ENCODE measurements around the gene MRAP.
"Not testable (repeated sequence)": the region's sequence is repeated elsewhere in the genome, so short reads cannot be mapped to it uniquely, and the experiment has no call there.

The MRAP gene

DNA sequence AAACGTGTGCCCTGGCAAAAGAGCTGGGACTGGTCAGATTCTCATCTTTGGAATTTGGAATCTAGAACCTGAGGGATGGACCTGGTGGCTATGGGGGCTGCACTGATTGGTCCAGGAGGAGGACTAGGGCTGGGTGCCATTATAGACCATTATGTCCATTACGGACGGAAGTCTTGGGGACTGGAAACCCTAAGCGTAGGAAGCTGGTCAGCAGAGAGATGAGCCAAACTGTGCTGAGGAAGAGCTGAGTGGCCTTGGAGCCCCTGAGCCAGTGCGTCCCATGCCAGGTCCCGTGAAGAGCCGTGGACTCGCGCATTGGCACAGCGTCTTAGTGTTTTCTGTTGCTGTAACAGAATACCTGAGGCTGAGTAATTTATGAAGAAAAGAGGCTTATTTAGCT is 10.0 kb downstream of the MRAP start:
- no peak for DNase-seq (ENCODE audit: low read depth in 1 of 2, low spot score in 1 of 2)
- TF ChIP-seq SPI1 (IDR thresholded peaks at IDR 0.05; ENCODE audit: borderline replicate concordance, low read depth) (no peak), POLR2AphosphoS5 (IDR thresholded peaks at IDR 0.05; ENCODE audit: low read depth) (no peak), GABPA (IDR thresholded peaks at IDR 0.05; ENCODE audit: low read depth) (no peak)
- TF ChIP-seq, protein P1, sequence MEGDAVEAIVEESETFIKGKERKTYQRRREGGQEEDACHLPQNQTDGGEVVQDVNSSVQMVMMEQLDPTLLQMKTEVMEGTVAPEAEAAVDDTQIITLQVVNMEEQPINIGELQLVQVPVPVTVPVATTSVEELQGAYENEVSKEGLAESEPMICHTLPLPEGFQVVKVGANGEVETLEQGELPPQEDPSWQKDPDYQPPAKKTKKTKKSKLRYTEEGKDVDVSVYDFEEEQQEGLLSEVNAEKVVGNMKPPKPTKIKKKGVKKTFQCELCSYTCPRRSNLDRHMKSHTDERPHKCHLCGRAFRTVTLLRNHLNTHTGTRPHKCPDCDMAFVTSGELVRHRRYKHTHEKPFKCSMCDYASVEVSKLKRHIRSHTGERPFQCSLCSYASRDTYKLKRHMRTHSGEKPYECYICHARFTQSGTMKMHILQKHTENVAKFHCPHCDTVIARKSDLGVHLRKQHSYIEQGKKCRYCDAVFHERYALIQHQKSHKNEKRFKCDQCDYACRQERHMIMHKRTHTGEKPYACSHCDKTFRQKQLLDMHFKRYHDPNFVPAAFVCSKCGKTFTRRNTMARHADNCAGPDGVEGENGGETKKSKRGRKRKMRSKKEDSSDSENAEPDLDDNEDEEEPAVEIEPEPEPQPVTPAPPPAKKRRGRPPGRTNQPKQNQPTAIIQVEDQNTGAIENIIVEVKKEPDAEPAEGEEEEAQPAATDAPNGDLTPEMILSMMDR (IDR thresholded peaks at IDR 0.05; ENCODE audit: insufficient read depth, low read length): no peak
- TF ChIP-seq, protein P2, sequence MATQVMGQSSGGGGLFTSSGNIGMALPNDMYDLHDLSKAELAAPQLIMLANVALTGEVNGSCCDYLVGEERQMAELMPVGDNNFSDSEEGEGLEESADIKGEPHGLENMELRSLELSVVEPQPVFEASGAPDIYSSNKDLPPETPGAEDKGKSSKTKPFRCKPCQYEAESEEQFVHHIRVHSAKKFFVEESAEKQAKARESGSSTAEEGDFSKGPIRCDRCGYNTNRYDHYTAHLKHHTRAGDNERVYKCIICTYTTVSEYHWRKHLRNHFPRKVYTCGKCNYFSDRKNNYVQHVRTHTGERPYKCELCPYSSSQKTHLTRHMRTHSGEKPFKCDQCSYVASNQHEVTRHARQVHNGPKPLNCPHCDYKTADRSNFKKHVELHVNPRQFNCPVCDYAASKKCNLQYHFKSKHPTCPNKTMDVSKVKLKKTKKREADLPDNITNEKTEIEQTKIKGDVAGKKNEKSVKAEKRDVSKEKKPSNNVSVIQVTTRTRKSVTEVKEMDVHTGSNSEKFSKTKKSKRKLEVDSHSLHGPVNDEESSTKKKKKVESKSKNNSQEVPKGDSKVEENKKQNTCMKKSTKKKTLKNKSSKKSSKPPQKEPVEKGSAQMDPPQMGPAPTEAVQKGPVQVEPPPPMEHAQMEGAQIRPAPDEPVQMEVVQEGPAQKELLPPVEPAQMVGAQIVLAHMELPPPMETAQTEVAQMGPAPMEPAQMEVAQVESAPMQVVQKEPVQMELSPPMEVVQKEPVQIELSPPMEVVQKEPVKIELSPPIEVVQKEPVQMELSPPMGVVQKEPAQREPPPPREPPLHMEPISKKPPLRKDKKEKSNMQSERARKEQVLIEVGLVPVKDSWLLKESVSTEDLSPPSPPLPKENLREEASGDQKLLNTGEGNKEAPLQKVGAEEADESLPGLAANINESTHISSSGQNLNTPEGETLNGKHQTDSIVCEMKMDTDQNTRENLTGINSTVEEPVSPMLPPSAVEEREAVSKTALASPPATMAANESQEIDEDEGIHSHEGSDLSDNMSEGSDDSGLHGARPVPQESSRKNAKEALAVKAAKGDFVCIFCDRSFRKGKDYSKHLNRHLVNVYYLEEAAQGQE (IDR thresholded peaks at IDR 0.05; ENCODE audit: insufficient replicate concordance, low read depth): no peak
- H3K27ac ChIP-seq (replicated peaks): no peak overlapping the region
- no peaks in the 10 kb centered on the region for H3K27me3 ChIP-seq (ENCODE audit: insufficient read depth, poor library complexity, severe bottlenecking)
- H3K4me3 ChIP-seq (replicated peaks; ENCODE audit: insufficient read depth, low read length): no peak overlapping the region

DNA sequence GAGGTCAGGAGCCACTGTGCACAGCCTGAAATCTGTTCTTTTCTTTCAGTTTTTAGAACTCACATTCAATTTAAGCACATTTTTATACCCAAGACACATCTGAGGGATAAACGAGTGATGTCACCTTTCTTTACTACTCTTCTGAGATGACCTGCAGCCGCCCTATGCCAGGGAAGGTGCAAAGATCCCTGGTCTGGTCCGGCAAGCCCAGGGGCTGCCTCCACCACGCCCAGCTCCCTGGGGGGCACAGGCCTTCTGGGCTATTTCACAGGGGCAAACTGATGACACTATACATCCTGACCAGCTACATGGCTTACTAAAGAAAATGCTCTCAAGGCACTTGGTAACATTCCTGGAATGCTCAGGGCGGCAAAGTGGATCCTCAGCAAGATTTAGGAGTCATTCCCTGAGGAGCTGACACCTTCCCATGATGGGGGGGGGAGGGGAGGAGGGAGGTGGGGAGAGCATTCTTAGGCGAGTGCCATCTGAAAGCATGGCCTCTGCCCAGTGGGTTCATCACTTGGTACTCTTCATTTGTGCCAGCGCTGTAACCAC is 11.3 kb downstream of the MRAP start:
- TF ChIP-seq SPI1 (IDR thresholded peaks at IDR 0.05; ENCODE audit: borderline replicate concordance, low read depth): no peak
- TF ChIP-seq, protein P2 (IDR thresholded peaks at IDR 0.05; ENCODE audit: insufficient replicate concordance, low read depth): no peak
- no peak overlapping the region for H3K4me3 ChIP-seq (replicated peaks; ENCODE audit: insufficient read depth, low read length)
- no peak overlapping the region for H3K27ac ChIP-seq (replicated peaks)
- DNase-seq (ENCODE audit: low read depth in 1 of 2, low spot score in 1 of 2): no peak
- H3K27me3 ChIP-seq (ENCODE audit: insufficient read depth, poor library complexity, severe bottlenecking): no peaks in the 10 kb centered on the region

DNA sequence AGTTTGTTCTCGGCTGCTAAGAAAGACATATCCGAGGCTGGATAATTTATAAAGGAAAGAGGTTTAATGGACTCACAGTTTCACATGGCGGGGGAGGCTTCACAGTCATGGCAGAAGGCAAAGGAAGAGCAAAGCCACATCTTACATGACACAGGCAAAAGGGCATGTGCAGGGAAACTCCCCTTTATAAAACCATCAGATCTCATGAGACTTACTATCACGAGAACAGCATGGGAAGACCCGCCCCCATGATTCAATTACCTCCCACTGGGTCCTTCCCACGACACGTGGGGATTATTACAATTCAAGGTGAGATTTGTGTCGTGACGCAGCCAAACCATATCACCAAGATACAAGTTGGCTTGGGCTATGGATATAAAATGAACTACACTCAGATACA is 12.3 kb downstream of the MRAP start:
- H3K4me3 ChIP-seq (replicated peaks; ENCODE audit: insufficient read depth, low read length); H3K27ac ChIP-seq (replicated peaks); DNase-seq (ENCODE audit: low read depth in 1 of 2, low spot score in 1 of 2); H3K27me3 ChIP-seq (ENCODE audit: insufficient read depth, poor library complexity, severe bottlenecking): not testable (repeated sequence)

DNA sequence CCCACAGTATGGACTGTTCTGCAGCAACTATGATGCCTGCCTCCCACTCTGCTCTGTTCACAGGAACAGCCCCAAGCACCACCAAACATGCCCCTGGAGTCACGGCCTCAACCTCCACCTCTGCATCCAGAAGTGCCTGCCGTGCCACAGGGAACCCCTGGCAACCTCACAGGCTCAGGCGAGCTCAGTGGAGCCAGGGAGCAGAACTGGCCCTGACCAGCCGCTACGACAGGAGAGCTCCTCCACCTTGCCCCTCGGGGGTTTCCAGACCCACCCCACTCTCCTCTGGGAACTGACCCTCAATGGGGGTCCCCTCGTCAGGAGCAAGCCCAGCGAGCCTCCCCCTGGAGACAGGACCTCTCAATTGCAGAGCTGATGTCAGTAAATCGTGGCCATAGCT is 13.0 kb downstream of the MRAP start:
- no peak for TF ChIP-seq SPI1 (IDR thresholded peaks at IDR 0.05; ENCODE audit: borderline replicate concordance, low read depth)
- TF ChIP-seq, protein P1 (IDR thresholded peaks at IDR 0.05; ENCODE audit: insufficient read depth, low read length): no peak
- no peak for TF ChIP-seq POLR2AphosphoS5 (IDR thresholded peaks at IDR 0.05; ENCODE audit: low read depth)
- Histone ChIP-seq H3K4me3 (replicated peaks; ENCODE audit: insufficient read depth, low read length) (no peak overlapping the region), H3K27me3 (ENCODE audit: insufficient read depth, poor library complexity, severe bottlenecking) (no peaks in the 10 kb centered on the region), H3K27ac (replicated peaks) (no peak overlapping the region)
- DNase-seq (ENCODE audit: low read depth in 1 of 2, low spot score in 1 of 2): no peak

DNA sequence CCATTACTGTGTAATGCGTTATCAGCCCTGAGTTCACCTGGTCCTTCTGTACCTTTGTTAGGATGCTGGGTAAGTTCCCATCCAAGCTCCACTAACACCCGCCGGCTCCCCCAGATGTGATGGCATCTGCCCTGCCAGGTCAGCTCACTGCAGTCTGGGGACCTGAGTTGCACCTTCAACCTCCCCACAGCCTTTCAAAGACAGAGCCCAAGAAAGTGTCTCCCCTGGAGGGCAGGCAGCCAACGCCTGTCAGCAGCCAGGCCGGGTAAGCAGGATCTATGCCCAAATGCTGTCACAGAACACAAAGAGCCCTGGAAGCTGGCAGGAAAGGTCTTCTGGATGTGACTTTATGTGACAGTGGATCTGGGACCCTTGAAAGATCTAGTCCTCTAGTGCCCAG is 13.7 kb downstream of the MRAP start:
- H3K27ac ChIP-seq (replicated peaks): no peak overlapping the region
- TF ChIP-seq GABPA (IDR thresholded peaks at IDR 0.05; ENCODE audit: low read depth) (no peak), POLR2AphosphoS5 (IDR thresholded peaks at IDR 0.05; ENCODE audit: low read depth) (no peak), SPI1 (IDR thresholded peaks at IDR 0.05; ENCODE audit: borderline replicate concordance, low read depth) (no peak)
- TF ChIP-seq, protein P2 (IDR thresholded peaks at IDR 0.05; ENCODE audit: insufficient replicate concordance, low read depth): no peak
- TF ChIP-seq, protein P1 (IDR thresholded peaks at IDR 0.05; ENCODE audit: insufficient read depth, low read length): no peak
- H3K27me3 ChIP-seq (ENCODE audit: insufficient read depth, poor library complexity, severe bottlenecking): no peaks in the 10 kb centered on the region
- no peak for DNase-seq (ENCODE audit: low read depth in 1 of 2, low spot score in 1 of 2)
- H3K4me3 ChIP-seq (replicated peaks; ENCODE audit: insufficient read depth, low read length): no peak overlapping the region

Data from HL-60 (cell line).